HepG2 (cell line): ENCODE measurements around the gene HS3ST5. TPM values are rescaled to one million over a fixed set of nuclear protein-coding genes. Genes with fewer than 3 reads are reported as not detected.

Experiments used
- ARID5B ChIP-seq: IDR thresholded peaks from 2 replicates; pipeline ENCODE4 v1.4.0; 2020; ENCODE audit warnings: mild to moderate bottlenecking, missing genetic modification reagents
- ATF4 ChIP-seq, 2 experiments: fragments of 450-650 bp in 1 of 2; sonication (generic) in 1 of 2; formaldehyde crosslinking; IDR thresholded peaks; 2 replicates each; pipeline versions ENCODE4 v1.5.0 to v1.8.0; 2020 to 2022; ENCODE audit warnings: mild to moderate bottlenecking in 1 of 2, missing genetic modification reagents in 1 of 2
- BCL6 ChIP-seq: IDR thresholded peaks from 2 replicates; pipeline ENCODE4 v1.6.1; 2016; ENCODE audit warnings: missing genetic modification reagents, missing compliant biosample characterization
- FOXO4 ChIP-seq: sonication (generic); formaldehyde crosslinking; conservative IDR thresholded peaks from 2 replicates; pipeline ENCODE4 v1.8.1; 2023; ENCODE audit warnings: missing genetic modification reagents
- FOXP1 ChIP-seq, 2 experiments: fragments of 450-650 bp in 1 of 2; IDR thresholded peaks; 2 replicates each; pipeline ENCODE4 v1.6.1; 2017 to 2018; ENCODE audit warnings: antibody characterized with exemption in 1 of 2
- HNF4G ChIP-seq, 2 experiments: sonication (generic) in 1 of 2; formaldehyde crosslinking in 1 of 2; IDR thresholded peaks; 2 replicates each; pipeline versions ENCODE4 v1.4.0 to v1.6.1; 2011 to 2020; ENCODE audit warnings: borderline replicate concordance in 2 of 2, low read depth in 2 of 2, mild to moderate bottlenecking in 2 of 2, low read length in 1 of 2, missing genetic modification reagents in 1 of 2, moderate library complexity in 1 of 2
- MBD4 ChIP-seq: IDR thresholded peaks from 2 replicates; pipeline ENCODE4 v1.6.1; 2012; ENCODE audit warnings: low read length, inconsistent platforms, borderline replicate concordance
- NFIC ChIP-seq: IDR thresholded peaks from 2 replicates; pipeline ENCODE4 v1.6.1; 2012; ENCODE audit warnings: mild to moderate bottlenecking, low read length, inconsistent platforms
- REST ChIP-seq, 2 experiments: IDR thresholded peaks; 2 replicates each; pipeline ENCODE4 v1.6.1; 2011 to 2012; ENCODE audit warnings: low read length in 2 of 2, borderline replicate concordance in 1 of 2, low read depth in 1 of 2, mild to moderate bottlenecking in 1 of 2, moderate library complexity in 1 of 2
- SOX13 ChIP-seq, 3 experiments: fragments of 450-650 bp in 1 of 3; sonication (generic) in 1 of 3; formaldehyde crosslinking in 1 of 3; IDR thresholded peaks in 2 of 3; conservative IDR thresholded peaks in 1 of 3; 2 replicates each; pipeline versions ENCODE4 v1.5.0 to v1.6.1; 2016 to 2020; ENCODE audit warnings: antibody characterized with exemption in 1 of 3, mild to moderate bottlenecking in 1 of 3, missing compliant biosample characterization in 1 of 3, missing genetic modification reagents in 1 of 3, moderate library complexity in 1 of 3
- SRSF1 ChIP-seq: fragments of 200-400 bp; formaldehyde crosslinking; optimal IDR thresholded peaks from 2 replicates; pipeline ENCODE3; 2017; ENCODE audit warnings: mild to moderate bottlenecking, low read depth, low read length, moderate library complexity
- TEAD2 ChIP-seq: sonication (generic); formaldehyde crosslinking; IDR thresholded peaks from 2 replicates; pipeline ENCODE4 v1.9.0; 2021; ENCODE audit warnings: missing genetic modification reagents
- ZMYM3 ChIP-seq: sonication (generic); formaldehyde crosslinking; IDR thresholded peaks from 2 replicates; pipeline ENCODE4 v1.5.1; 2020; ENCODE audit warnings: mild to moderate bottlenecking, missing genetic modification reagents
- ZNF205 ChIP-seq: IDR thresholded peaks from 2 replicates; pipeline ENCODE4 v1.6.1; 2018; ENCODE audit warnings: missing biosample characterization, missing genetic modification reagents
- ZNF275 ChIP-seq: sonication (generic); formaldehyde crosslinking; IDR thresholded peaks from 2 replicates; pipeline ENCODE4 v1.8.0; 2022; ENCODE audit warnings: missing genetic modification reagents, mild to moderate bottlenecking, inconsistent platforms, borderline replicate concordance
- ZNF343 ChIP-seq: sonication (generic); formaldehyde crosslinking; IDR thresholded peaks from 2 replicates; pipeline ENCODE4 v1.4.0; 2020; ENCODE audit warnings: mild to moderate bottlenecking, missing genetic modification reagents
- ZNF777 ChIP-seq: sonication (generic); formaldehyde crosslinking; IDR thresholded peaks from 2 replicates; pipeline ENCODE4 v1.4.0; 2020; ENCODE audit warnings: missing genetic modification reagents
- polyA plus RNA-seq, 8 experiments: library from polyadenylated mRNA; depleted of rRNA in 3 of 8; stranded (reverse) in 7 of 8; unstranded in 1 of 8; fragments of >200 nt; fragmentation: Illumina TruSeq in 4 of 8; extraction: Trizol in 4 of 8; gene quantifications; 2 replicates each; pipeline versions ENCODE4 v1.2.1 to v1.2.3, GENCODE V29; 2011 to 2016; ENCODE audit warnings: low read depth in 4 of 8, missing spikeins in 1 of 8, mixed read lengths in 1 of 8; ENCODE audit not compliant: insufficient read depth in 1 of 8
- total RNA-seq, 5 experiments: library from RNA; depleted of rRNA; stranded (reverse); fragments of >200 nt; fragmentation: Illumina TruSeq; extraction: Trizol; gene quantifications; 2 replicates each; pipeline ENCODE4 v1.2.3, GENCODE V29; 2016; ENCODE audit warnings: low read depth in 1 of 5

Gene HS3ST5
- total and polyA plus RNA-seq, 2 of the 13 experiments (the other 11 are each of a cell fraction or from before 2014, with no cell fraction given) = 1.1 to 1.6 TPM

GRCh38 chr6:114159727-114160126 lies 183.1 kb downstream of the HS3ST5 start (continued):
- TF ChIP-seq NFIC (peak; percentile 58; the same call in 1 of the 2 replicates), ZNF275 (CRISPR knock-in tag) (no peak), FOXO4 (CRISPR knock-in tag) (no peak), HNF4G (IDR thresholded peaks at IDR 0.05; ENCODE audit: borderline replicate concordance, low read depth, low read length) (no peak), HNF4G (CRISPR knock-in tag; IDR thresholded peaks at IDR 0.05; ENCODE audit: borderline replicate concordance, low read depth) (no peak), ZNF343 (CRISPR knock-in tag) (no peak), SOX13 (IDR thresholded peaks at IDR 0.05) (no peak), SOX13 (CRISPR knock-in tag; conservative IDR thresholded peaks at IDR 0.05 in 1 of 2, IDR thresholded peaks at IDR 0.05 in 1 of 2) (peak in 1 of 2 experiments; percentile 32; a peak in 1 of 4 replicates), FOXP1 (IDR thresholded peaks at IDR 0.05) (no peak), FOXP1 (CRISPR knock-in tag; IDR thresholded peaks at IDR 0.05) (peak; percentile 63; the same call in 1 of the 2 replicates), ZNF205 (CRISPR knock-in tag) (no peak), REST (IDR thresholded peaks at IDR 0.05; ENCODE audit: borderline replicate concordance in 1 of 2, low read depth in 1 of 2, low read length in 2 of 2) (no peak), BCL6 (CRISPR knock-in tag) (peak; percentile 28; the same call in 1 of the 2 replicates), SRSF1 (no peak), ATF4 (CRISPR knock-in tag; IDR thresholded peaks at IDR 0.05) (0 out of 4 replicates have a peak, but pooled peaks of 1 of the 2 experiments have one; percentile 36), MBD4 (no peak), ZMYM3 (no peak), ARID5B (CRISPR knock-in tag) (peak; percentile 71), ZNF777 (CRISPR knock-in tag) (no peak), TEAD2 (CRISPR knock-in tag) (no peak)
